ENCODE measurements around the gene PRKAA1.

DNA sequence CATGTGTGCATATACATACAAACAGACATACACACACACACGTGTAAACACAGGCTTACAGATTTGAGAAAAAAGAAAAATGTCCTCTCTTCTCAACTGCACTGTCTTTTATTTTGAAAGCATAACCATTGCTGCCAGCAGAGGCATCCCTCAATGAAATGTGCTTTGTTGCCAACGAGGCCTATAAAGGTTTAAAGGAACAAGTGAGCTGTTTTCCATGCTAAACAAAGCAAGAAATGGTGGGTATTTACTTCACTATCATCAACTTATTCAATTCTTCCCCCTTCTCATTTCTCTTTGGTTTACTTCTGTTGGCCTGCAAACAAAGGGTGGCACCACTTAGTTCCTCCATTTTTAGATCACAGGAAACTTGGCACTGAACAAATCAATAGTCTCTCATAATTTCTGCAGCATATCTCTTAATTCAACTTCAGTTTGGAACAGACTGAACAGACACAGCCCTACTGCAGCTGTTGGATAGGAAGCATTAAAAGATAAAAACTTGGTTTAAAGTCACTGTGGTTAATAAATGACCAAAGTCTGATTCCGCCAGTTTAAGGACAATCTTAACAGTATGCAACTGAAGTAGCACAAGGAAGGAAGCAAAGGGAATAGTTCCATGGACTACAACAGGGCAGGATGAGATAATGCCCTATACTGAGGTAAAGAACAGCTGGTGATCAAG lies 64.2 kb downstream of the PRKAA1 start:
- TF ChIP-seq POLR2AphosphoS5 (IDR thresholded peaks at IDR 0.05; ENCODE audit: low read depth, low read length) (no peak), TAF1 (IDR thresholded peaks at IDR 0.05; ENCODE audit: low read depth, low read length) (no peak)
